ENCODE data around the gene CDHR1. TPM values are rescaled to one million over a fixed set of nuclear protein-coding genes. Genes with fewer than 3 reads are reported as not detected.

Gene CDHR1
- total and polyA plus RNA-seq, 8 donors: 0.03 to 0.77 (median 0.49) TPM; not detected in 1

GRCh38 chr10:84202349-84202748 lies 8.0 kb downstream of the CDHR1 start:
- H3K4me3 ChIP-seq: no peak overlapping the region
- H3K9me3 ChIP-seq: no peaks in the 10 kb centered on the region
- no peak overlapping the region for H3K27ac ChIP-seq
- no peak for TF ChIP-seq CTCF (IDR thresholded peaks at IDR 0.05)
- no peaks in the 10 kb centered on the region for H3K4me1 ChIP-seq
- FAIRE-seq (no peak), DNase-seq (no peak), ATAC-seq (no peak)
- no peaks in the 10 kb centered on the region for H3K27me3 ChIP-seq
- H3K36me3 ChIP-seq: no peaks in the 10 kb centered on the region
- intact Hi-C loops (cut with DNase I): no loop called here
- 81 to 86% methylated on average over 5 of the region's 5 CpGs for WGBS, 2 donors

- Histone ChIP-seq H3K4me3 (no peak overlapping the region), H3K36me3 (no peaks in the 10 kb centered on the region), H3K27ac (no peak overlapping the region), H3K27me3 (no peaks in the 10 kb centered on the region), H3K4me1 (no peaks in the 10 kb centered on the region), H3K9me3 (no peaks in the 10 kb centered on the region)
- no peak for TF ChIP-seq CTCF (IDR thresholded peaks at IDR 0.05)
- DNase-seq (no peak), ATAC-seq (no peak), FAIRE-seq (no peak)
- 75 to 78% methylated on average over 4 of the region's 4 CpGs for WGBS, 2 donors
- intact Hi-C loops (cut with DNase I): no loop called here
Observed at GRCh38 chr10:84204122-84204521, 9.8 kb downstream of the CDHR1 start.

- no peak for ATAC-seq
- intact Hi-C loops (cut with DNase I): no loop called here
- no peak for DNase-seq
- TF ChIP-seq CTCF (IDR thresholded peaks at IDR 0.05): no peak
- Histone ChIP-seq H3K36me3 (no peaks in the 10 kb centered on the region), H3K27me3 (no peaks in the 10 kb centered on the region), H3K4me1 (no peaks in the 10 kb centered on the region), H3K9me3 (no peaks in the 10 kb centered on the region), H3K27ac (no peak overlapping the region), H3K4me3 (no peak overlapping the region)
- 79 to 80% methylated on average over 4 of the region's 4 CpGs for WGBS, 2 donors
- FAIRE-seq: no peak
Observed at GRCh38 chr10:84204610-84205009, 10.3 kb downstream of the CDHR1 start.

GRCh38 chr10:84205049-84205852 lies 10.9 kb downstream of the CDHR1 start:
- no peak overlapping the region for H3K27ac ChIP-seq
- 33 to 35% methylated on average over 8 of the region's 8 CpGs for WGBS, 2 donors
- TF ChIP-seq CTCF (IDR thresholded peaks at IDR 0.05): peak in 3 of 4 donors; percentile 23 to 39 (median 34)
- H3K4me3 ChIP-seq: no peak overlapping the region
- ATAC-seq (peak in 3 of 4 donors; percentile 54 to 76 (median 70)), FAIRE-seq (no peak), DNase-seq (peak in 1 of 6 donors; percentile 20)
- intact Hi-C loops (cut with DNase I): no loop called here
- H3K27me3 ChIP-seq: no peaks in the 10 kb centered on the region
- H3K9me3 ChIP-seq: no peaks in the 10 kb centered on the region
- H3K4me1 ChIP-seq: no peaks in the 10 kb centered on the region
- no peaks in the 10 kb centered on the region for H3K36me3 ChIP-seq

- no peak overlapping the region for H3K27ac ChIP-seq
- H3K36me3 ChIP-seq: no peaks in the 10 kb centered on the region
- DNase-seq (no peak), FAIRE-seq (no peak), ATAC-seq (no peak)
- WGBS, 2 donors: 52 to 64% methylated on average over 6 of the region's 6 CpGs
- H3K27me3 ChIP-seq: no peaks in the 10 kb centered on the region
- no peak for TF ChIP-seq CTCF (IDR thresholded peaks at IDR 0.05)
- H3K4me1 ChIP-seq: no peaks in the 10 kb centered on the region
- H3K4me3 ChIP-seq: no peak overlapping the region
- intact Hi-C loops (cut with DNase I): no loop called here
- no peaks in the 10 kb centered on the region for H3K9me3 ChIP-seq
Observed at GRCh38 chr10:84205853-84206525, 11.7 kb downstream of the CDHR1 start.

Measured in pancreas (tissue), 10 donors.